Measurements from ENCODE around the gene NMUR1.
"Not testable (repeated sequence)": the region's sequence is repeated elsewhere in the genome, so short reads cannot be mapped to it uniquely, and the experiment has no call there.

NMUR1 gene, protein sequence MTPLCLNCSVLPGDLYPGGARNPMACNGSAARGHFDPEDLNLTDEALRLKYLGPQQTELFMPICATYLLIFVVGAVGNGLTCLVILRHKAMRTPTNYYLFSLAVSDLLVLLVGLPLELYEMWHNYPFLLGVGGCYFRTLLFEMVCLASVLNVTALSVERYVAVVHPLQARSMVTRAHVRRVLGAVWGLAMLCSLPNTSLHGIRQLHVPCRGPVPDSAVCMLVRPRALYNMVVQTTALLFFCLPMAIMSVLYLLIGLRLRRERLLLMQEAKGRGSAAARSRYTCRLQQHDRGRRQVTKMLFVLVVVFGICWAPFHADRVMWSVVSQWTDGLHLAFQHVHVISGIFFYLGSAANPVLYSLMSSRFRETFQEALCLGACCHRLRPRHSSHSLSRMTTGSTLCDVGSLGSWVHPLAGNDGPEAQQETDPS

GRCh38 chr2:231530099-231531011 lies at the start of gene NMUR1:
TSS of gene NMUR1 (minus strand) at chr2:231530445. CDS start at chr2:231530361, 84 bp downstream.
- DNase-seq, result no peak

DNA sequence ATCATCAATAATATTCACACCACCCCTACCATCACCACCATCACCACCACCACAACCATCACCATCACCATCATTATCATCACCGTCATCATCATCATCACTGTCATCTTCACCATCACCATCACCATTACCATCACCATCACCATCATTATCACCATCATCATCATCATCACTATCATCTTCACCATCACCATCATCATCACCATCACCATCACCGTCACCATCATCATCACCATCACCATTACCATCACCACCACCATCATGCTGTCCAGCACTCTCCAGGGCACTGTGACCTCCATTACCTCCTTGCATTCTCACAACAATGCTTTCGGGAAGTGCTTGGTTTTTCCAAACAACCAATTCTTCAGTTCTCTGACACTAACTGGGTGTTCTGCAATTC lies 49.3 kb upstream of the NMUR1 start:
- DNase-seq, result no peak

- not testable (repeated sequence) for DNase-seq
Observed at GRCh38 chr2:231578655-231579054, 48.4 kb upstream of the NMUR1 start.

DNA sequence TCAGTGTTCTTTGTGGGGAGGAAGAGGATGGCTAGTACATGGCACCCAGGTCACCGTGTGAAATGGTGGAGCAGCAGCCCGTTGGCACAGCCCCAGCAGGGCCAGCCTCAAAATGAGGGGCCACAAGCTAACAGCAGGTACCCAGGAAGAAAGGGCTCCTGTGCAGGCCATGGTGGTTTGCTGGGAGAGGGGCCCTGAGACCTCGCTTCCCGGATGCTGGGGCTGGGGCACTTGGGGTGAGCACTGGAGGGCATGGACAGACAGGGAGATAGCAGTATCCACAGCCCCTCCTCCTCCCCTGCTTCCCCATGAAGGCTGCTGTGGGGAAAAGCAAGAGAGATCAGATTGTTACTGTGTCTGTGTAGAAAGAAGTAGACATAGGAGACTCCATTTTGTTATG lies 46.2 kb upstream of the NMUR1 start:
- DNase-seq, result no peak

GRCh38 chr2:231575612-231576256 lies 45.5 kb upstream of the NMUR1 start:
- DNase-seq, result no peak

GRCh38 chr2:231573698-231574421 lies 43.6 kb upstream of the NMUR1 start:
- DNase-seq, result no peak

GRCh38 chr2:231573096-231573495 lies 42.9 kb upstream of the NMUR1 start:
- no peak for DNase-seq

- no peak for DNase-seq
Observed at GRCh38 chr2:231571661-231572191, 41.5 kb upstream of the NMUR1 start.

- DNase-seq, result not testable (repeated sequence)
Observed at GRCh38 chr2:231570915-231571314, 40.7 kb upstream of the NMUR1 start.

- no peak for DNase-seq
Observed at GRCh38 chr2:231568785-231569435, 38.7 kb upstream of the NMUR1 start.

GRCh38 chr2:231568098-231568784 lies 38.0 kb upstream of the NMUR1 start:
- no peak for DNase-seq

DNA sequence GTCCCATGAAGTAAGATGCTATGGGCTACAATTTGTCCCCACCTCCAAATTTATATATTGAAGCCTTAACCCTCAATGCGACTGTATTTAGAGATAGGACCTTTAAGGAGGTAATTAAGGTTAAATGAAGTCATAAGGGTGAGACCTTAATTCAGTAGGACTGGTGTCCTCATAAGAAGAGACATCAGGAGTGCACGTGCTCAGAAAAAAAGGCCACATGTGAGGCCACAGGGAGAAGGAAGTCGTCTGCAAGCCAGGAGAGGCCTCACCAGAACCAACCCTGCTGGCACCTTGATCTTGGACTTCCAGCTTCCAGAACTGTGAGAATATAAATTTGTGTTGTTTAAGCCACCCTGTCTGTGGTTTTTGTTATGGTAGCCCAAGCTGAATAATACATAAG lies 36.9 kb upstream of the NMUR1 start:
- DNase-seq, result no peak

GRCh38 chr2:231565887-231566594 lies 35.8 kb upstream of the NMUR1 start:
- DNase-seq, result no peak

GRCh38 chr2:231563378-231563961 lies 33.2 kb upstream of the NMUR1 start:
- DNase-seq, result no peak

GRCh38 chr2:231557571-231558217 lies 27.4 kb upstream of the NMUR1 start:
- DNase-seq, result no peak

- DNase-seq, result no peak
Observed at GRCh38 chr2:231556981-231557380, 26.7 kb upstream of the NMUR1 start.

DNA sequence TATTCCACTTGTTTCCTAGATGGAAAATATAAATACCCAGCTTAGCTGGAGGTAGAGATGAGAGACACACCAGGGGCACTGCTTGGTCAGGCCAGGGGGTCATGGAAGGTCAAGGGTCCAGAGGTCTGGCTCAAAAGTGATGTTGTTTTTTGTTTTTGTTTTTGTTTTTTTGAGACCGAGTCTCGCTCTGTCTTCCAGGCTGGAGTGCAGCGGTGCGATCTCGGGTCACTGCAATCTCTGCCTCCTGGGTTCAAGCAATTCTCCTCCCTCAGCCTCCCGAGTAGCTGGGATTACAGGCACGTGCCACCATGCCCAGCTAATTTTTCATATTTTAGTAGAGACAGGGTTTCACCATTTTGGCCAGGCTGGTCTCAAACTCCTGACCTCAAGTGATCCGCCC lies 26.3 kb upstream of the NMUR1 start:
- DNase-seq, result not testable (repeated sequence)

DNA sequence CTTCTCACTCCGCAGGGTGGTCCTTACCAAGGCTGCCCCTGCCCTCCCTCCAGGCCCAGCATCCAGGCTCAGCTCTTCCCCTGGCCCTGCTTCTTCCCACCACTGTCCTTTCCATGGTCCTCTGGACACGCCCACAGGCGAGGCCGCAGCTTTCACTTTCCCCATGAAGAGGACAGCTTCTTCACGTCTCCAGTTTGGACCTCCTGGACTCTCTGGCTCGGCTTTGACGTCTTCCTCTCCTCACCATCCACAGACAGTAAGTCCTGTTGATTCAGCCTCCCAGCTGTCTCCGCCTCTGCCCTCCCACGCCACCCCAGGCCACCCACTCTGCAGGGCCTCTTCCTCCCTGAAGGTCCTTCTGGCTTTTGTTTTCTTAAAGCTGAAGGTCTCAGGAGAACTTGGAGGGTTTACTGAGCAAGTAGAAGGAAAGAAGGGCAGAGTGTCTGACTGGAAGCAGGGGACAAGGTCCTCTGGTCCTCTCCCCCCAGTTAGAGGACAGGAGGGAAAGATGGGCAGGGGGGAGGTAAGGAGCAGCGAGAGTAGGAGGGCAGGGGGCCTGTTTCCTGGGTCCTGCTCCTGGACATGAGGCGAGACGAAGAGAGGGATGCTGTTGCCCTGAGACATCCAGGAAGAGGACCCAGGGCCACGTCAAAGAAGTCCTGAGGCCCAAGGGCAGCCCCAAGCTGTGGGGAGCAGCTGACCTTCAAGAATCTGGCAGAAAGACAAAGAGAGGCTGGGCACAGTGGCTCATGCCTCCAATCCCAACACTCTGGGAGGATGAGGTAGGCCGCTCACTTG lies 24.7 kb upstream of the NMUR1 start:
- no peak for DNase-seq

GRCh38 chr2:231554327-231554726 lies 24.1 kb upstream of the NMUR1 start:
- DNase-seq, result no peak
